ENCODE data around the gene RBM20. TPM values are rescaled to one million over a fixed set of nuclear protein-coding genes. Genes with fewer than 3 reads are reported as not detected.

The RBM20 gene
- total RNA-seq, 2 experiments from 2014 or later = 0.03 TPM; not detected in 1

DNA sequence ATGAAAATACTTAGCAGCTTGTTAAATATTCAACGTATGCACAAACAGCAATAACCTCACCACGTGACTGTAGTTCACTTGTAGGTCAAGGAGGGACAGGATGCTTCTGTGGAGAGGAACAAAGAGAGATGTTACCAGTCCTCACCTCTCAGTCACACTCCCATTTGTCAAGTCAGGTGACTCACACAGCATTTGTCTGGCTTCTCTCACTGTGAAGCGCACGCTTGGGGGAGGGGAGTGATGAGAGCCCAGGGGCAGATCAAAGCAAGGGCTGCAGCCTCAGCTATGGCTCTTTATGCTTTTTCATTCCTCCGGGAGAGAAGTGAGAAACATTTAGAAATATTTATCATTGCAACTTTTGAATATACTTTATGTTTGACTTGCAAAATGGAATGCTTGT is 2.9 kb upstream of the RBM20 start:
- POLR2A ChIA-PET = no interaction called here
- H3K4me3 Mint-ChIP-seq = no peak overlapping the region
- H3K4me1 Mint-ChIP-seq (ENCODE audit: low read depth) = peaks cover 33% of the 10 kb centered on the region
- no peak overlapping the region for H3K27ac Mint-ChIP-seq
- H3K9me3 Mint-ChIP-seq (ENCODE audit: insufficient read depth) = no peaks in the 10 kb centered on the region
- CTCF ChIA-PET = interaction anchor here (0.9 to 4.1 kb wide), 10 partner anchors 10 to 307 kb away, joined by 3 to 23 read pairs (median 4); no protein-coding TSS in a partner anchor
- no peaks in the 10 kb centered on the region for H3K36me3 Mint-ChIP-seq (ENCODE audit: low read depth)
- peak; percentile 55 for DNase-seq
- peaks cover 45% of the 10 kb centered on the region for H3K27me3 Mint-ChIP-seq (ENCODE audit: low read depth)
- peak; percentile 60 for ATAC-seq

DNA sequence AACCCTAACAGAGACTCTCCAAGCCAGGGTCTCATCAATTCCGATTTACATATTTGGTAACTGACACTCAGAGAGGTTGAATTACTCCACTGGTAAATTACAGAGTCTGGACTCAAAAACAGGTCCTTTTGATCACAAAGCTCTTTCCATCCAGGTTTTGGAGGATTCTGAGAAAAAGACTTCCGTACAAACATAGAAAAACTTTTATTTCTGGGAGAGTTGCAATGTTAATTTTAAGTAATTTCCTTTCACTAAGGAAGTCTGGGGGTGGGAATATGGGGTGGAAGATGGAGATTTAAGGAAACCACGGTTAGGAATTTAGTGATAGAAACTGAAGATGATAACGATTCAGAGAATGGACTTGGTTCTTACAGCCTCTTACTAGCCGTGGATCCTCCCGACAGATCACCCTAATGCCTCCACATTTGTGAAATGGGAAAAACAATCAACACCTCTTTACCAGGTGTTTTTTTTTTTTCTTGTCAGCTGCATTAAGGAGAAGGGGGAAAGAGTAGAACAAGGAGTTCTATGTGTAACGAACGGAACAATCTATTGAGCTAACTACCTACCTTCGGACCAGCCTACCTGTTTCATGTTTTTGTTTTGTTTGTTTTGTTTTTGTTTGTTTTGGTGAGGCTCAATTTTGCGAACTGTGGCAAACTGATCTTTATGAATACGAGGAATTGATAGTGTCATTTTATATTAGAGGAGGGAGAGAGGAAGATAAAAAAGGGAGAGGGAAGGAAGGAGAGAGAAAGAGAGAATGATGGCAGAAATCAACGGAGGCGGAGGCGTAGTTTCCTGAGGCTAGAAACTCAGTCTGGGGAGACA is 1.7 kb upstream of the RBM20 start:
- no peak for DNase-seq
- H3K9me3 Mint-ChIP-seq (ENCODE audit: insufficient read depth) = no peaks in the 10 kb centered on the region
- peaks cover 53% of the 10 kb centered on the region for H3K27me3 Mint-ChIP-seq (ENCODE audit: low read depth)
- peak overlapping the region; percentile 39 for H3K4me3 Mint-ChIP-seq
- no peak overlapping the region for H3K27ac Mint-ChIP-seq
- no peak for ATAC-seq
- no peaks in the 10 kb centered on the region for H3K36me3 Mint-ChIP-seq (ENCODE audit: low read depth)
- POLR2A ChIA-PET = no interaction called here
- H3K4me1 Mint-ChIP-seq (ENCODE audit: low read depth) = peaks cover 33% of the 10 kb centered on the region
- CTCF ChIA-PET = interaction anchor here (0.9 to 4.1 kb wide), 5 partner anchors 17 to 308 kb away, joined by 3 to 23 read pairs (median 4); no protein-coding TSS in a partner anchor

- Mint-ChIP-seq H3K9me3 (ENCODE audit: insufficient read depth) (no peaks in the 10 kb centered on the region), H3K27me3 (ENCODE audit: low read depth) (peaks cover 56% of the 10 kb centered on the region), H3K4me1 (ENCODE audit: low read depth) (peaks cover 33% of the 10 kb centered on the region), H3K27ac (no peak overlapping the region), H3K4me3 (peak overlapping the region; percentile 66), H3K36me3 (ENCODE audit: low read depth) (no peaks in the 10 kb centered on the region)
- ATAC-seq = peak; percentile 18
- POLR2A ChIA-PET = no interaction called here
- CTCF ChIA-PET = interaction anchor here (1.0 to 4.1 kb wide), 2 partner anchors 30 to 37 kb away, joined by 3 to 23 read pairs; no protein-coding TSS in a partner anchor
- no peak for DNase-seq
Measured at GRCh38 chr10:110643035-110643652, 992 bp upstream of the RBM20 start.

GRCh38 chr10:110644598-110645462 is 694 bp downstream of the RBM20 start:
- Mint-ChIP-seq H3K4me1 (ENCODE audit: low read depth) (peaks cover 37% of the 10 kb centered on the region), H3K36me3 (ENCODE audit: low read depth) (no peaks in the 10 kb centered on the region), H3K27me3 (ENCODE audit: low read depth) (peaks cover 61% of the 10 kb centered on the region), H3K27ac (no peak overlapping the region), H3K4me3 (peak overlapping the region; percentile 57), H3K9me3 (ENCODE audit: insufficient read depth) (no peaks in the 10 kb centered on the region)
- ChIA-PET CTCF (no interaction called here), POLR2A (no interaction called here)
- no peak for ATAC-seq
- DNase-seq = no peak

- Mint-ChIP-seq H3K27ac (no peak overlapping the region), H3K4me1 (ENCODE audit: low read depth) (peaks cover 43% of the 10 kb centered on the region), H3K9me3 (ENCODE audit: insufficient read depth) (no peaks in the 10 kb centered on the region), H3K4me3 (no peak overlapping the region), H3K27me3 (ENCODE audit: low read depth) (peaks cover 54% of the 10 kb centered on the region), H3K36me3 (ENCODE audit: low read depth) (no peaks in the 10 kb centered on the region)
- DNase-seq = no peak
- CTCF ChIA-PET = interaction anchor here (1.0 kb wide), 2 partner anchors 25 to 33 kb away, joined by 3 read pairs; no protein-coding TSS in a partner anchor
- POLR2A ChIA-PET = no interaction called here
- ATAC-seq = no peak
Measured at GRCh38 chr10:110646417-110647135, 2.4 kb downstream of the RBM20 start.

- DNase-seq = no peak
- Mint-ChIP-seq H3K4me3 (no peak overlapping the region), H3K27ac (no peak overlapping the region), H3K36me3 (ENCODE audit: low read depth) (no peaks in the 10 kb centered on the region), H3K27me3 (ENCODE audit: low read depth) (peaks cover 51% of the 10 kb centered on the region), H3K4me1 (ENCODE audit: low read depth) (peaks cover 45% of the 10 kb centered on the region), H3K9me3 (ENCODE audit: insufficient read depth) (no peaks in the 10 kb centered on the region)
- ChIA-PET CTCF (interaction anchor here (1.0 kb wide), 2 partner anchors 25 to 33 kb away, joined by 3 read pairs; no protein-coding TSS in a partner anchor), POLR2A (no interaction called here)
- no peak for ATAC-seq
Measured at GRCh38 chr10:110647136-110647430, 2.9 kb downstream of the RBM20 start.

DNA sequence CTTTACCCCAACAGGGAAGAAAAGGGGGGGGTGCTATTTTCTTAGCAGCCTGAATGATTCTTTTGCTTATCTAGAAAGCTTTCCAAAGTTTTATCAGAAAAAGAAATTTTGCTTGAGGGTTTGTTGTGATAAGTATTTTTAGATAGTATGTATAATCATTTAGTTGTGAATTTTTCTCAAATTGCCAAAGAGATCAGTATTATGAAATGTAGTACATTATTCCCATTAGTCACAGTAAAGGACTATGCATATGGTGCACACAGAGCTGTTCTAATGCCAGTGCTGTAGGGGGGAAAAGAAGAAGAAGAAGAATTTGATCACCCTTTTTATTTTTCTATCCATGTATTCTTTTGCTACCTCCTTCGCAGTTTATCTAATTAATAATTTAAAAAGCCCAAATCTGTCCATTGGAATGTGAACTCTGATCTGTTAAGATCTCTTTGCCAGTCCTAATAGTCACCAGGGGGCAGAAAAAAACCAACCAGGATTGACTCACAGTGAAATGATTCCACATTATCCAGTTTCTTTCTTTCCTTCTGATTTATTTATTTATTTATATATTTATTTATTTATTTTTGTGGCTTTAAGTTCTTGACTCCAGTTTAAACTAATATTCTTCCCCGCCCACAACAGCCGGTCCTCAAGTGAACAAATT is 4.7 kb downstream of the RBM20 start:
- POLR2A ChIA-PET = interaction anchor here (1.0 kb wide), 1 partner anchor 24 kb away, joined by 3 read pairs; no protein-coding TSS in a partner anchor
- CTCF ChIA-PET = interaction anchor here (1.5 kb wide), 2 partner anchors 10 to 23 kb away, joined by 7 to 9 read pairs; no protein-coding TSS in a partner anchor
- H3K9me3 Mint-ChIP-seq (ENCODE audit: insufficient read depth) = no peaks in the 10 kb centered on the region
- ATAC-seq = no peak
- H3K4me1 Mint-ChIP-seq (ENCODE audit: low read depth) = peaks cover 39% of the 10 kb centered on the region
- H3K27ac Mint-ChIP-seq = no peak overlapping the region
- peaks cover 49% of the 10 kb centered on the region for H3K27me3 Mint-ChIP-seq (ENCODE audit: low read depth)
- no peak overlapping the region for H3K4me3 Mint-ChIP-seq
- no peaks in the 10 kb centered on the region for H3K36me3 Mint-ChIP-seq (ENCODE audit: low read depth)
- DNase-seq = no peak

DNA sequence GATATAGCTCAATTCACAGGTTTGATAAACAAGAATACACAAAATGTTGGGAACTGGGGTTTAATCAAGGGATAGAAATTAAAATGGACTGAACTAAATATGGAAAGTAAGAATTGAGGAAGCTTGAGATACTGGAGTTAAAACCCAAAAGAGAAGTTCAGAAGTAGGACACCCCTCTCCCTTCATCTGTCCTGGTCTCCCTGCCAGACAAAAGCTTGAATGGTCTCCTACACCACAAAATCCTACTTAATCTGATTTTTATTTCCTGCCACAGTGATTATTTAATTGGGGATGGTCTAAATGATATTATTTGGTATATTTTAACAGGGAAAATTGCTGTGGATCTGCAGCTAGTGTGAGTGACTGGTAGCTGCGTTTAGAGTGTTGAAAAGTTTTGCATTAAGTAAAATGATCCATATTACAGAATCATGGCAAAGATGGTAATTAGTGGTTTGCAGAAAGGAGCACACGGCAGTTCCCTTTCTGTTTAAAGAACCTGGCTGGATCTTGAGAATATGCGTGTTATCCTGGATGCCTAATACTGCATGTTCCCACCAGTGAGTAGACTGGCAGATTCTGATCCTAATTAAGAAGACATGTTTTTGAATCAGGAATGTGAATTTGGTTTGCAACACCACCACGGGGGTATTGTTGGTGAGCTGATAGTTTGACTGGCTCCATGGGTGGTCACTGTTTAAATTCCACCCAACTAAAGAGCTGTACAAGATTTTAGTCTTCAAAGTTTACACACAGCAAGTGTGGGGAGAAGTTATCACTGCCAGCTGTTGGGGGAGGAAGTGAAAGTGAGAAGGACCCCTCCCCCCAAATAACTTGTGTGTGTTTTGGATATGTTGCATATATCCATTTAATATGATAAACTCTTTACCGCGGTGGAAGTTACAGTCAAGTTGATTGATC is 5.5 kb downstream of the RBM20 start:
- peaks cover 37% of the 10 kb centered on the region for H3K4me1 Mint-ChIP-seq (ENCODE audit: low read depth)
- no peak overlapping the region for H3K27ac Mint-ChIP-seq
- ATAC-seq = no peak
- POLR2A ChIA-PET = interaction anchor here (1.0 kb wide), 1 partner anchor 23 kb away, joined by 3 read pairs; no protein-coding TSS in a partner anchor
- CTCF ChIA-PET = interaction anchor here (1.0 to 1.5 kb wide), 3 partner anchors 10 to 82 kb away, joined by 3 to 9 read pairs (median 7); no protein-coding TSS in a partner anchor
- no peak overlapping the region for H3K4me3 Mint-ChIP-seq
- peaks cover 48% of the 10 kb centered on the region for H3K27me3 Mint-ChIP-seq (ENCODE audit: low read depth)
- H3K36me3 Mint-ChIP-seq (ENCODE audit: low read depth) = no peaks in the 10 kb centered on the region
- DNase-seq = no peak
- no peaks in the 10 kb centered on the region for H3K9me3 Mint-ChIP-seq (ENCODE audit: insufficient read depth)

DNA sequence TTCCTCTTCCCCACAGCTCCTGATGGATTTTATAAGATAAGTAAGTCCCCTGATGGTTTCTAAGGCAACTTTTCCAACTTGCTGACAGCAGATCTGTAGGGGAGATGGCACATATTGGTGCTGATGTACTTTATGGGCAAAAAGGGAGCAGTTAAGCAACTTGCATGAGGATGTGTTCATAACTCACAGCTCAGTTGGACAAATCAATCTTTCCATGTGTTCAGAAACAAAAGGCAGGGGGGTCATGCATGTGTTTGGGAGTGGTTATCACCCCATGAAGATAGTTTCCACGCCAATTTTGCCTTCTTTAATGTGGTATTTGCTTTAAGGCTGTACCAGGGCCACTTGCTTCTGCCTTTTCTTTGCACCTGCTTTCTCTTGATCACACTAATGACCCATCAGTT is 6.1 kb downstream of the RBM20 start:
- peaks cover 43% of the 10 kb centered on the region for H3K27me3 Mint-ChIP-seq (ENCODE audit: low read depth)
- no peak for DNase-seq
- no peak overlapping the region for H3K27ac Mint-ChIP-seq
- no peaks in the 10 kb centered on the region for H3K36me3 Mint-ChIP-seq (ENCODE audit: low read depth)
- peaks cover 34% of the 10 kb centered on the region for H3K4me1 Mint-ChIP-seq (ENCODE audit: low read depth)
- H3K4me3 Mint-ChIP-seq = no peak overlapping the region
- POLR2A ChIA-PET = no interaction called here
- H3K9me3 Mint-ChIP-seq (ENCODE audit: insufficient read depth) = no peaks in the 10 kb centered on the region
- ATAC-seq = no peak
- CTCF ChIA-PET = interaction anchor here (1.0 to 1.5 kb wide), 2 partner anchors 22 to 81 kb away, joined by 3 to 9 read pairs; no protein-coding TSS in a partner anchor

All from activated CD8-positive, alpha-beta T cell treated with anti-CD3 and anti-CD28 coated beads, Interleukin-2, amount 10 ng/mL, durations not matched to agents 7 days and 5 days (primary cell).